Mononuclear cell (primary cell): Measurements from ENCODE around the gene FAM170B. TPM values are rescaled to one million over a fixed set of nuclear protein-coding genes. Genes with fewer than 3 reads are reported as not detected.

ENCODE experiments used
- H3K27me3 ChIP-seq: 2 replicates; pipeline ENCODE4 v1.6.0; 2011; ENCODE audit warnings: low read length, control low read depth; ENCODE audit not compliant: insufficient read depth
- H3K4me1 ChIP-seq: 2 replicates; pipeline ENCODE4 v1.5.1; 2011; ENCODE audit warnings: mild to moderate bottlenecking, low read length, control low read depth; ENCODE audit not compliant: insufficient read depth
- H3K4me3 ChIP-seq: 2 replicates; pipeline ENCODE4 v1.5.1; 2011; ENCODE audit warnings: mild to moderate bottlenecking, low read length, moderate library complexity
- H3K9me3 ChIP-seq: 2 replicates; pipeline ENCODE4 v1.5.1; 2011; ENCODE audit warnings: low read depth, mild to moderate bottlenecking, control low read depth, low read length
- total RNA-seq: library from RNA; depleted of rRNA; stranded (reverse); fragments of >200 nt; gene quantifications from one replicate; pipeline ENCODE4 v1.2.3, GENCODE V29; 2012

FAM170B gene
- total RNA-seq, 1 donor = not detected

- H3K4me1 ChIP-seq = no peaks in the 10 kb centered on the region
- H3K9me3 ChIP-seq = no peaks in the 10 kb centered on the region
- no peaks in the 10 kb centered on the region for H3K27me3 ChIP-seq
Measured at GRCh38 chr10:49162761-49163310, 29.0 kb upstream of the FAM170B start.

GRCh38 chr10:49162063-49162462 is 28.2 kb upstream of the FAM170B start:
- Histone ChIP-seq H3K4me3 (no peak overlapping the region), H3K4me1 (no peaks in the 10 kb centered on the region), H3K9me3 (no peaks in the 10 kb centered on the region), H3K27me3 (no peaks in the 10 kb centered on the region)

More at GRCh38 chr10:49162761-49163310, 29.0 kb upstream of the FAM170B start:
- no peak overlapping the region for H3K4me3 ChIP-seq

DNA sequence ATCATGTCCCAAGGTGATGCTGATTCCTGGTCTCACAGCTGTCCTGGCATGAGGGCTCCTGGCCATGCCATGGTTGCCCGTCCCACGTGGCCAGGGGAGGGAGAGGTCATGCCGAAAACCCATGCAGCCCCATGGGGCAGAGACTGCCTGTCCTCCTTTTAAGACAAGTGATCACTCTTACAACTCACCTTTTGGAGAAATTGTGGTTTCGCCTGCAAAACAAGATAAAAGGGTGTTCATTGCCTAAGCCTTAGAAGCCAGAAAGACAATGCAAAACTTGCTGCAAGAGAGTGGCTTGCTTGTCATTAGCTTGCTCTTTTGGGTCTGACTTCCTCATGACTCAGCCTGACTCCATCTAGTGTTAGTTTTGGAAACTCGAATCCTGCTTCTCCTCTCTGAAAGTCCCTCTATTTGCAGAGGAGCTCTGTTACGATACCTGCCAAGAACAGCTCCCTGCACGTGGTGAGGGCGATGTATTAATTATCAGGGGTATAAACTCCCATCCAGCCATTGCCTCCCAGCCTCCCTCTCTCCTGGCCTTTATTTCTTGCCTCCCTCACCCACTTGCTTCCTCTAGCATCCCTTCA is 27.7 kb upstream of the FAM170B start:
- Histone ChIP-seq H3K4me1 (no peaks in the 10 kb centered on the region), H3K9me3 (no peaks in the 10 kb centered on the region), H3K27me3 (no peaks in the 10 kb centered on the region), H3K4me3 (no peak overlapping the region)

DNA sequence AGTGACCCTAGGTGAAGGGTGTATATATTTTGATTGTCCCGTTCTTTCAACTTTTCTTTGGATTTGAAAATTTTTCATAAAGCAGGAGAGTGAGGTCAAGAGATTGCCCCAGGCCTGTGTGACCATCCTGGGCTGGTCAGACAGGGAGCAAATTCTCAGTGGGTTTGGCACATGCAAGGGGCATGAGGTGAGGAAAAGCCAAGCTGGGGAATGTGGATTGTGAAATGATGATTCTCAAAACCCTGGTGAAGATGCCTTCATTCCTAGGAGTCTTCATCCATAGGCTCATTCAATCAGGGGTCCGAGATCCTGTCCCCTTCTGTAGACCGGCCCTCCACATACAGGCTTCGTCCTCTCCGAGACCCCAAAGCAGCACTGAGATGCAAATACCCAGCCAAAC is 27.0 kb upstream of the FAM170B start:
- Histone ChIP-seq H3K27me3 (no peaks in the 10 kb centered on the region), H3K4me3 (no peak overlapping the region), H3K4me1 (no peaks in the 10 kb centered on the region), H3K9me3 (no peaks in the 10 kb centered on the region)

DNA sequence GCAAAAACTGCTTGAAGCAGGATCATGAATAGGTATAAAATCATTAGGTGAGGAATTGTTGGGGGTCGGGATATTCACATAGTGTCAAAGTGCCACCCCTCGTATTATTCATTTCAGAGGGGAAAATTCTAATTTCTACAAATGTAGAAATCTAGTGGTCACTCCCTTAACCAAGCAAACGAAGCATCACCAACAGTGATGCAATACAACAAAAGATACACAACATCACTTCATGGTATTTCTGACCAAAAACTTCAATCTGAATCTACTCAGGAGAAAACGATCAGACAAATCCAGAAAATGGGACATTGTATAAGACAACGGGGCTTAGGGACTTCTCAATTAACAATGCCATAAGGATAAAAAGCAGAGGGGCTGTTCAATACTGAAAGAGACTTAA is 26.3 kb upstream of the FAM170B start:
- H3K9me3 ChIP-seq = no peaks in the 10 kb centered on the region
- no peak overlapping the region for H3K4me3 ChIP-seq
- H3K27me3 ChIP-seq = no peaks in the 10 kb centered on the region
- H3K4me1 ChIP-seq = no peaks in the 10 kb centered on the region

- Histone ChIP-seq H3K4me3 (no peak overlapping the region), H3K4me1 (no peaks in the 10 kb centered on the region), H3K9me3 (no peaks in the 10 kb centered on the region), H3K27me3 (no peaks in the 10 kb centered on the region)
Measured at GRCh38 chr10:49158915-49159314, 25.1 kb upstream of the FAM170B start.

GRCh38 chr10:49158404-49158803 is 24.6 kb upstream of the FAM170B start:
- Histone ChIP-seq H3K27me3 (no peaks in the 10 kb centered on the region), H3K4me1 (no peaks in the 10 kb centered on the region), H3K9me3 (no peaks in the 10 kb centered on the region), H3K4me3 (no peak overlapping the region)

GRCh38 chr10:49157229-49157628 is 23.4 kb upstream of the FAM170B start:
- Histone ChIP-seq H3K27me3 (no peaks in the 10 kb centered on the region), H3K9me3 (no peaks in the 10 kb centered on the region), H3K4me1 (no peaks in the 10 kb centered on the region), H3K4me3 (no peak overlapping the region)

DNA sequence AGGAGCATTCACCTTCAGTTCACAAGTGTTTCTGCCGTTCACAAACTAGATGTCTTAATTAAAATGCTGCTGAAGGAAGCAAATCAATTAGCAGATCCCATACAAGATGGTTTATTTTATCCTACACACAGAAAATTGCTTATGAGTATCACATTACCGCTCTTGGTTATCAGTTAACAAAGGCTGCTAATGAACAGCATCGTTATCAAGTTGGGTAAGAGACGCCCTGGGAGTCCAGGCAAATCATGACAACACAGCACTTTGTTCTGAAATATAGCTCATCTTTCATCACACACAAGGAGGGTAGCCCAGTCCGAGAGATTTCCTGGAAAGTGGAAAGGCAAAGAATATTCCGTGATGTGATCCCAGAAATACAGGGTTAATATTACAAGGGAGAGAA is 20.8 kb upstream of the FAM170B start:
- Histone ChIP-seq H3K4me3 (no peak overlapping the region), H3K9me3 (no peaks in the 10 kb centered on the region), H3K27me3 (no peaks in the 10 kb centered on the region), H3K4me1 (no peaks in the 10 kb centered on the region)

DNA sequence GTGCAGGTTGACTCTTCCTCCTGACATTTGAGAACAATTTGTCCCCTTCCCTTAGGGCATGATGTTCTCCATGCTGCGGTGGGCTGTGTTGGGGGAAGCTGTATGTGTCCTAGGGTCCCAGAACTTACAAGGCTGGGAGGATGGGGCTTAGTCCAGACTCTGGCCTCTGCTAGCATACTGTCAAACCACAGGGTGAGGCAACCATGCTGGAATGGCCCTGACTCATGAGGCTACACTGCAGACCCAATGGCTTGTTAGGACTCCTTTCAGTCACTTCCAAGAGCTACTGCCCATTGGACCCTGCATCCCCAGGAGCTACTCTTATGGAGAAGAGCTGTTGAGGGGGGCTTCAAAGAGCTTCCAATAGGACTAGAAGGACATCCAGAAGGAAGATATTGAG is 20.1 kb upstream of the FAM170B start:
- Histone ChIP-seq H3K4me1 (no peaks in the 10 kb centered on the region), H3K9me3 (no peaks in the 10 kb centered on the region), H3K4me3 (no peak overlapping the region), H3K27me3 (no peaks in the 10 kb centered on the region)

- Histone ChIP-seq H3K27me3 (no peaks in the 10 kb centered on the region), H3K4me1 (no peaks in the 10 kb centered on the region), H3K9me3 (no peaks in the 10 kb centered on the region), H3K4me3 (no peak overlapping the region)
Measured at GRCh38 chr10:49153115-49153514, 19.3 kb upstream of the FAM170B start.

- H3K9me3 ChIP-seq = no peaks in the 10 kb centered on the region
- H3K4me3 ChIP-seq = no peak overlapping the region
- no peaks in the 10 kb centered on the region for H3K27me3 ChIP-seq
- no peaks in the 10 kb centered on the region for H3K4me1 ChIP-seq
Measured at GRCh38 chr10:49152663-49153062, 18.8 kb upstream of the FAM170B start.

DNA sequence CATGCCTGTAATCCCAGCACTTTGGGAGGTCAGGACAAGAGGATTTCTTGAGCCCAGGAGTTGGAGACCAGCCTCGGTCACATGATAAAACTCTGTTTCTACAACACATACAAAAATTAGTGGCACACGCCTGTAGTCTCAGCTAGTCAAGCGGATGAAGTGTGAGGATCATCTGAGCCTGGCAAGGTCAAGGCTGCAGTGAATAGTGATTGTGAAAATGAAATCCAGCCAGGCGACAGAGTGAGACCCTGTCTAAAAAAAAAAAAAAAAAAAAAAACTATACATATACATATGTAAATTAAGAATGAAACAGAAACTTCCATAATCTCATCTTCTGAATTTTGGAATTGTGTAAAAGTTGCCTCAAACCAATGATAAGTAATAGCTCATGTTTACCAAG is 18.2 kb upstream of the FAM170B start:
- no peaks in the 10 kb centered on the region for H3K9me3 ChIP-seq
- H3K4me3 ChIP-seq = no peak overlapping the region
- H3K27me3 ChIP-seq = no peaks in the 10 kb centered on the region
- no peaks in the 10 kb centered on the region for H3K4me1 ChIP-seq

- Histone ChIP-seq H3K4me1 (no peaks in the 10 kb centered on the region), H3K9me3 (no peaks in the 10 kb centered on the region), H3K4me3 (no peak overlapping the region), H3K27me3 (no peaks in the 10 kb centered on the region)
Measured at GRCh38 chr10:49151481-49151880, 17.7 kb upstream of the FAM170B start.

DNA sequence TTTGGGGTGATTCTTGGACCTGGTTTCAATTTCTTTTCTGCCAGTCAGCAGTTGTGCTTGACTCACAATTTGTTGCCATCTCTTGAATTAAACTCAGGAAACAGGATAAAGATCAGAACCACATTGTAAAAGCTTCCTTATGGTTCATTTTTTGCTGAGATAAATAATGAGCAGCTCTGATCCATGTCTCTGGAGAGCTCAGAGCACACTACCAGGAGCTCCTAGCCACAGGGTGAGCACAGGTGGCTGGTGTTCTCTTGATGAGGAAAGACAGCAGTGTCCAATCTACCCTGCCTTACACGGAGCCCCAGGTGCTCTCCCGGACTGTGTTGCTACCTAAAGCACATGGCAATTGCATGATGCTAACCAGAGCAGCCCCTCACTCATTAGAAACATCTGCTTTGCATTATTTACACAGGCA is 17.2 kb upstream of the FAM170B start:
- Histone ChIP-seq H3K4me3 (no peak overlapping the region), H3K4me1 (no peaks in the 10 kb centered on the region), H3K9me3 (no peaks in the 10 kb centered on the region), H3K27me3 (no peaks in the 10 kb centered on the region)

DNA sequence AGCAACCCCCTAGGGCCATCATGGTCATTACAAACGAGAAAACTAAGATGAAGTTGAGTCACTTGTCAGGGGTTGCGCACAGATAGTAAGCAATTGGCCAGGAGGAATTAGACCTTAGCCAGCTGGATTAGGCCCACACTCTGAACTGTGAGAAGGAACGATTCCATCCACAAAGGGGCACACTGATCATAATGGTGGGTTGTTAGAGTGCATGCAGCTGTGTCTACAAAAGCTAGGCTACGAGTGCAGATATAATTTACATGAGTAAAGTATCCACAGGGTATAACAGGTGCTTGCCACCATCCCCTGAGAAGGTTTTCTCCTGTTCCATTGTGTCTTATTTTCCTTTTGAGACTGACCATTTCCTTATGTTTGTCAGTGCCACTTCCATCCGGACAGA is 16.6 kb upstream of the FAM170B start:
- Histone ChIP-seq H3K27me3 (no peaks in the 10 kb centered on the region), H3K9me3 (no peaks in the 10 kb centered on the region), H3K4me3 (no peak overlapping the region), H3K4me1 (no peaks in the 10 kb centered on the region)
